IPS-11a (cell line): ENCODE measurements around the gene MAOB.

Experiments
- H3K4me3 ChIP-seq: one replicate; pipeline ENCODE4 v1.5.1; 2013; ENCODE audit warnings: low read depth, low read length, control low read depth

The MAOB gene

DNA sequence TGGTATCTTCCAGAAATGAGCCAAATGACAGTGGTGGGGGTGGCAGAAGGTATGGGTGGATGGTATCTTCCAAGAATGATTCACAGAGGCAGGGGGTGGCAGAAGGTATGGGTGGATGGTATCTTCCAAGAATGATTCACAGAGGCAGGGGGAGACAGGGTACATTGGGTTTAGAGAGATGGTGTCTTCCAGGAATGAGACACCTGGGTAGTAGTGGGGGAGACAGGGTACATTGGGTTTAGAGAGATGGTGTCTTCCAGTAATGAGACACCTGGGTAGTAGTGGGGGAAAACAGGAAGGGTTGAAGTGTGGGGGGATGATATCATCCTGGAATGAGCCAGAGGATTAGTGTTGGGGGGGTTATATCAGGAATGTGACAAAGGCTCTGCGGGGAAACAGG, 164.2 kb downstream of the MAOB start:
- no peak overlapping the region for H3K4me3 ChIP-seq

GRCh38 chrX:43717161-43717560, 165.1 kb downstream of the MAOB start:
- no peak overlapping the region for H3K4me3 ChIP-seq

GRCh38 chrX:43716696-43717095, 165.6 kb downstream of the MAOB start:
- H3K4me3 ChIP-seq: no peak overlapping the region
